Neural cell (in vitro differentiated cells): Measurements from ENCODE around the gene TENT4A.

Experiments
- CTCF ChIP-seq: fragments of 450-650 bp; IDR thresholded peaks from 2 replicates; pipeline ENCODE4 v1.5.1; 2014; ENCODE audit warnings: antibody characterized with exemption, mild to moderate bottlenecking, moderate library complexity; ENCODE audit not compliant: poor library complexity, severe bottlenecking
- EZH2 ChIP-seq: fragments of 200-600, 300-800 bp; shearing (Covaris generic), sonication (generic); IDR thresholded peaks from 2 replicates; pipeline ENCODE4 v1.6.1; 2014; ENCODE audit warnings: antibody characterized with exemption, low read length, borderline replicate concordance, mild to moderate bottlenecking; ENCODE audit not compliant: insufficient read depth, poor library complexity, severe bottlenecking
- MXI1 ChIP-seq: fragments of 450-650 bp; conservative IDR thresholded peaks from 2 replicates; pipeline ENCODE4 v1.6.1; 2014; ENCODE audit warnings: antibody characterized with exemption, mild to moderate bottlenecking; ENCODE audit not compliant: poor library complexity, severe bottlenecking
- SMC3 ChIP-seq: fragments of 450-650 bp; conservative IDR thresholded peaks from 2 replicates; pipeline ENCODE4 v1.6.1; 2014; ENCODE audit warnings: antibody characterized with exemption, mild to moderate bottlenecking, moderate library complexity; ENCODE audit not compliant: poor library complexity
- TAF1 ChIP-seq: IDR thresholded peaks from 2 replicates; pipeline ENCODE4 v1.6.1; 2012; ENCODE audit warnings: low read depth

- no peak for TF ChIP-seq TAF1
- no peak for TF ChIP-seq EZH2
- no peak for TF ChIP-seq CTCF
- TF ChIP-seq SMC3, result no peak
- no peak for TF ChIP-seq MXI1
These were observed 17.6 kb downstream of the TENT4A start for GRCh38 chr5:6730807-6731206.
